Measurements from ENCODE around the gene CTSZ. TPM values are rescaled to one million over a fixed set of nuclear protein-coding genes. Genes with fewer than 3 reads are reported as not detected.

The CTSZ gene
- total and polyA plus RNA-seq, 2 of the 8 experiments (the other 6 are each of a cell fraction or from before 2014, with no cell fraction given) = 32.8 to 34.0 TPM

DNA sequence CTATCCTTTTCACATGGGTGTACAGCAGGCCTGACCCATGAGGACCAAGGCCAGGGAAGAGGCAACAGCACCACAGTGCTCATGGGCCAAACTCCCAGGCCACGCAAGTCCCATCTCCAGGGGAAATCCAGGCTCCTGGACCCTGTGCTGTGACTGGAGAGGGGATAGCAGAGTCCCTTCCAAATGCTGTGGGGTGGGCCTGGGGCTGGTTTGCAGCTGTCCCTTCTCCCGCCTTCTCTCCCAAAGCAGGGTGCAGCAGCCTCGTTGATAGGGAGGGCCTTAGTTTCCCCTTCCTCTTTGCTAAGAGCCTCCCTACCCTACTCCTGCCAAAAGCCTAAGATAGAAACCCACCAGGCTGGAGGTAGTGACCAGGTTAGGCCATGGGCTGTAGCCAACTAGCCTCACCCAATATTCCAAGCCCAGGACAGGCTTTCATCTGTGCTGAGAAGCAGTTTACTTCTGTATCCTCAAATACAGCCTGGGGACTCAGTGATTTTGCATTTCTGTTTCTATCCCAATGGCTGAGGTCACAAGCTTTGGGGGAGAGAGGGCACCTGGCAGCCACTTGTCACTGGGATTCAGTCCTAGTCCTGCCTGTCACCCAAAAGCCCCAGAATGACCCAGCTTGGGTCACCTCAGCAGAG, 1.4 kb downstream of the CTSZ start:
- POLR2A ChIA-PET (ENCODE audit: partially characterized antibody) = interaction anchor here (0.6 to 1.4 kb wide), 4 partner anchors 13 to 19 kb away, joined by 3 read pairs; no protein-coding TSS in a partner anchor
- TF ChIP-seq ZNF274 (IDR thresholded peaks at IDR 0.05; ENCODE audit: borderline replicate concordance, extremely low read depth, low read length) (no peak), TAF1 (IDR thresholded peaks at IDR 0.05; ENCODE audit: low read depth, low read length) (no peak)

More for the DNA sequence above, 1.4 kb downstream of the CTSZ start:
- H3K79me2 ChIP-seq (ENCODE audit: control insufficient read depth in 1 of 2, insufficient read depth in 2 of 2, low read length in 2 of 2) = no peaks in the 10 kb centered on the region
- H4K20me1 ChIP-seq (replicated peaks in 1 of 2; ENCODE audit: control insufficient read depth in 1 of 2, insufficient read depth in 2 of 2, low read length in 2 of 2) = peaks cover 0 to 6% of the 10 kb centered on the region in 2 experiments
- no peak overlapping the region for H2BK20ac ChIP-seq (ENCODE audit: low read length)
- DNase-seq (ENCODE audit: low read depth in 1 of 2, low spot score in 2 of 2) (no peak), FAIRE-seq (no peak)
- H2BK120ac ChIP-seq (replicated peaks; ENCODE audit: low read depth, low read length) = no peak overlapping the region
- no peaks in the 10 kb centered on the region for H3K36me3 ChIP-seq (ENCODE audit: control insufficient read depth in 2 of 4, insufficient read depth in 4 of 4, low read length in 3 of 4)
- no peak overlapping the region for H3K14ac ChIP-seq (ENCODE audit: insufficient read length)
- no peak overlapping the region for H2BK12ac ChIP-seq (ENCODE audit: low read depth, low read length)
- H3K18ac ChIP-seq (ENCODE audit: extremely low read depth, low read length) = no peak overlapping the region
- CTCF ChIA-PET (ENCODE audit: partially characterized antibody) = interaction anchor here (0.9 kb wide), 1 partner anchor 8 kb away, joined by 3 read pairs; no protein-coding TSS in a partner anchor
- H3K4me1 ChIP-seq (replicated peaks in 1 of 4; ENCODE audit: control insufficient read depth in 3 of 4, insufficient read depth in 4 of 4, low read length in 3 of 4) = peaks cover 0 to 8% (median 5%) of the 10 kb centered on the region in 4 experiments; a peak in 3 of 7 replicates
- H3K23ac ChIP-seq (ENCODE audit: insufficient read length) = no peak overlapping the region
- H3K79me1 ChIP-seq (ENCODE audit: low read depth, low read length) = no peaks in the 10 kb centered on the region
- peaks cover 2% of the 10 kb centered on the region; the same call in 1 of the 2 replicates for H3K23me2 ChIP-seq (ENCODE audit: low read depth, low read length)
- H4K91ac ChIP-seq (replicated peaks; ENCODE audit: insufficient read length, low read length) = no peak overlapping the region
- peak overlapping the region; percentile 24; the same call in 1 of the 2 replicates for H2AK5ac ChIP-seq (ENCODE audit: low read depth, low read length)
- H3K9me3 ChIP-seq (ENCODE audit: insufficient read depth in 2 of 2, low read depth in 1 of 2, low read length in 1 of 2) = no peaks in the 10 kb centered on the region
- H2BK15ac ChIP-seq (ENCODE audit: low read length) = 0 out of 2 replicates have a peak overlapping the region, but pooled peaks have one; percentile 29
- no peak overlapping the region for H3K4ac ChIP-seq (replicated peaks; ENCODE audit: insufficient read length, low read depth, low read length)
- H3K4me3 ChIP-seq (ENCODE audit: extremely low read depth in 1 of 4, insufficient read depth in 2 of 4, low read depth in 3 of 4, low read length in 4 of 4) = no peak overlapping the region
- no peak overlapping the region for H2AFZ ChIP-seq (ENCODE audit: low read length)
- no peak overlapping the region for H3K56ac ChIP-seq (replicated peaks; ENCODE audit: insufficient read length, low read depth, low read length)
- no peak overlapping the region for H3K9ac ChIP-seq (replicated peaks in 1 of 4; ENCODE audit: extremely low read depth in 1 of 4, low read depth in 3 of 4, low read length in 3 of 4)
- no peak overlapping the region for H4K8ac ChIP-seq (ENCODE audit: extremely low read depth, insufficient read depth, low read length)
- peak overlapping the region; percentile 48 to 90; a peak in 1 of 4 replicates for H3K4me2 ChIP-seq (ENCODE audit: insufficient read depth in 1 of 2, low read depth in 2 of 2, low read length in 2 of 2)
- WGBS, 2 experiments (ENCODE audit: extremely low coverage in 1 of 2, insufficient coverage in 1 of 2, insufficient read length in 1 of 2, insufficient replicate concordance in 2 of 2, low coverage in 1 of 2, low lambda C conversion rate in 2 of 2, missing lambda C conversion rate in 1 of 2) = 96% methylated on average over 3 of the region's 3 CpGs; no CpG with 5 or more reads in 1 of the 2 experiments
- no peak overlapping the region for H4K5ac ChIP-seq (ENCODE audit: insufficient read length, low read depth, low read length)
- no peak overlapping the region for H3K27ac ChIP-seq (ENCODE audit: low read depth, low read length)
- H2BK5ac ChIP-seq (ENCODE audit: low read depth, low read length) = no peak overlapping the region
- H3K27me3 ChIP-seq (replicated peaks in 1 of 4; ENCODE audit: control insufficient read depth in 3 of 4, extremely low read depth in 1 of 4, insufficient read depth in 3 of 4, low read length in 3 of 4) = peaks cover 0 to 12% (median 5%) of the 10 kb centered on the region in 4 experiments; a peak in 3 of 7 replicates

Measured in H1 (cell line).